WTC11 (cell line): ENCODE results near the gene FUCA1. TPM values are rescaled to one million over a fixed set of nuclear protein-coding genes. Genes with fewer than 3 reads are reported as not detected.

ENCODE experiments used
- ATAC-seq: fragments of 200-7000 bp; cut with Tn5 transposase; 2 replicates; pipeline ENCODE4 v1.10.0; 2021; ENCODE audit warnings: mild to moderate bottlenecking, moderate library complexity
- CTCF ChIA-PET: fragments of 300-600 bp; sonication (Branson Sonifier 250); formaldehyde crosslinking; loops from one replicate; lab custom pipeline; 2021; ENCODE audit warnings: antibody characterized with exemption; lab: Charles Lee
- POLR2A ChIA-PET: fragments of 350-600 bp; sonication (Branson Sonifier 250); formaldehyde crosslinking; loops from one replicate; lab custom pipeline; 2021; ENCODE audit warnings: antibody characterized with exemption; lab: Charles Lee
- DNase-seq: peaks from one replicate; pipeline ENCODE4 v3.0.0; 2021; ENCODE audit warnings: low spot score
- H3K27ac Mint-ChIP-seq: 2 replicates; pipeline ENCODE4 v1.8.0; 2021; ENCODE audit warnings: mixed read lengths
- H3K27me3 Mint-ChIP-seq: 2 replicates; pipeline ENCODE4 v1.8.0; 2021; ENCODE audit warnings: low read depth, mild to moderate bottlenecking, moderate library complexity, mixed read lengths
- H3K36me3 Mint-ChIP-seq: 2 replicates; pipeline ENCODE4 v1.8.0; 2021; ENCODE audit warnings: mixed read lengths
- H3K4me1 Mint-ChIP-seq: 2 replicates; pipeline ENCODE4 v1.8.0; 2022; ENCODE audit warnings: mixed read lengths
- H3K4me3 Mint-ChIP-seq: 2 replicates; pipeline ENCODE4 v1.8.0; 2021; ENCODE audit warnings: mild to moderate bottlenecking, moderate library complexity, mixed read lengths
- H3K9me3 Mint-ChIP-seq: 2 replicates; pipeline ENCODE4 v1.8.0; 2021; ENCODE audit warnings: mixed read lengths
- AR ChIP-seq: fragments of 250-450 bp; sonication (Bioruptor Pico); IDR thresholded peaks from 2 replicates; pipeline ENCODE4 v1.9.0; 2021; ENCODE audit warnings: mild to moderate bottlenecking
- CREM ChIP-seq: sonication (generic); formaldehyde crosslinking; IDR thresholded peaks from 2 replicates; pipeline ENCODE4 v1.8.1; 2022; ENCODE audit warnings: mild to moderate bottlenecking, missing genetic modification reagents, moderate library complexity
- NFE2L1 ChIP-seq: sonication (generic); formaldehyde crosslinking; IDR thresholded peaks from 2 replicates; pipeline ENCODE4 v1.8.1; 2023; ENCODE audit warnings: missing genetic modification reagents
- NR1H2 ChIP-seq: sonication (generic); formaldehyde crosslinking; IDR thresholded peaks from 2 replicates; pipeline ENCODE4 v1.9.0; 2021; ENCODE audit warnings: mild to moderate bottlenecking, moderate library complexity, missing genetic modification reagents
- SMAD4 ChIP-seq: sonication (generic); formaldehyde crosslinking; IDR thresholded peaks from 2 replicates; pipeline ENCODE4 v1.8.0; 2022; ENCODE audit warnings: mild to moderate bottlenecking, missing genetic modification reagents
- STAT6 ChIP-seq: sonication (generic); formaldehyde crosslinking; conservative IDR thresholded peaks from 2 replicates; pipeline ENCODE4 v1.8.1; 2023; ENCODE audit warnings: mild to moderate bottlenecking, low read depth, missing genetic modification reagents, moderate library complexity
- TP53 ChIP-seq: sonication (generic); formaldehyde crosslinking; IDR thresholded peaks from 2 replicates; pipeline ENCODE4 v1.8.1; 2023; ENCODE audit warnings: mild to moderate bottlenecking, missing genetic modification reagents
- ZNF671 ChIP-seq: fragments of 250-450 bp; sonication (Bioruptor Pico); IDR thresholded peaks from 2 replicates; pipeline ENCODE4 v1.8.0; 2021; ENCODE audit warnings: mild to moderate bottlenecking
- total RNA-seq: library from RNA; stranded (reverse); gene quantifications from 3 replicates; pipeline ENCODE4 v1.2.3, GENCODE V29; 2021
- TF ChIP-seq, protein P1 (sequence below): sonication (generic); formaldehyde crosslinking; IDR thresholded peaks from 2 replicates; pipeline ENCODE4 v1.8.1; 2023; ENCODE audit warnings: mild to moderate bottlenecking, missing genetic modification reagents
- TF ChIP-seq, protein P2 (sequence below): sonication (generic); formaldehyde crosslinking; IDR thresholded peaks from 2 replicates; pipeline ENCODE4 v1.8.1; 2023; ENCODE audit warnings: mild to moderate bottlenecking, missing genetic modification reagents, moderate library complexity
- TF ChIP-seq, protein P3 (sequence below): fragments of 250-450 bp; sonication (Bioruptor Pico); IDR thresholded peaks from 2 replicates; pipeline ENCODE4 v1.8.0; 2021; ENCODE audit warnings: mild to moderate bottlenecking
- TF ChIP-seq, protein P4 (sequence below): sonication (generic); formaldehyde crosslinking; IDR thresholded peaks from 2 replicates; pipeline ENCODE4 v1.8.1; 2023; ENCODE audit warnings: mild to moderate bottlenecking, missing genetic modification reagents, moderate library complexity
- TF ChIP-seq, protein P5 (sequence below): fragments of 250-450 bp; sonication (Bioruptor Pico); IDR thresholded peaks from 2 replicates; pipeline ENCODE4 v1.9.0; 2021; ENCODE audit warnings: moderate library complexity, mild to moderate bottlenecking, inconsistent platforms, borderline replicate concordance

The FUCA1 gene
- total RNA-seq, 1 experiment from 2014 or later = 7.5 TPM

DNA sequence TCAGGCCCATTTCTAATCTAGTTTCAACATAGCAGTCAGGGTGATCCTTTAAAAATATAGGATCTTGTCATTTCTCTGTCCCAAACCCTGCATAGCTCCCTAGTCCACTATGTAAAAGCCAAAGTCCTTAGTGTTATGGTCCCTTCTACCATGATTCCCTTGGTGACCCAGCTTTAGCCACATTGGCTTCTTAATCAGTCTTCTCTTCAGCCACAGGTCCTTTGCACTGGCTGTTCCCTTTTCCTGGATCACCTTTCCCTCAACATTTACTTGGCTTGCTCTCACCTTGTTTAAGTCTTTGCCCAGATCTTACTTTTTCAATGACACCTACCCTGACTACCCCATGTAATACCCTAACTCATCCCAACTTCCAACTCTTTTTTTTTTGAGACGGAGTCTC, 11.7 kb upstream of the FUCA1 start:
- H3K27me3 Mint-ChIP-seq = peaks cover 3% of the 10 kb centered on the region; the same call in 1 of the 2 replicates
- H3K9me3 Mint-ChIP-seq = peaks cover 31% of the 10 kb centered on the region
- H3K27ac Mint-ChIP-seq = no peak overlapping the region
- ChIA-PET POLR2A (no interaction called here), CTCF (no interaction called here)
- DNase-seq = no peak
- ATAC-seq = no peak
- TF ChIP-seq, protein P1, sequence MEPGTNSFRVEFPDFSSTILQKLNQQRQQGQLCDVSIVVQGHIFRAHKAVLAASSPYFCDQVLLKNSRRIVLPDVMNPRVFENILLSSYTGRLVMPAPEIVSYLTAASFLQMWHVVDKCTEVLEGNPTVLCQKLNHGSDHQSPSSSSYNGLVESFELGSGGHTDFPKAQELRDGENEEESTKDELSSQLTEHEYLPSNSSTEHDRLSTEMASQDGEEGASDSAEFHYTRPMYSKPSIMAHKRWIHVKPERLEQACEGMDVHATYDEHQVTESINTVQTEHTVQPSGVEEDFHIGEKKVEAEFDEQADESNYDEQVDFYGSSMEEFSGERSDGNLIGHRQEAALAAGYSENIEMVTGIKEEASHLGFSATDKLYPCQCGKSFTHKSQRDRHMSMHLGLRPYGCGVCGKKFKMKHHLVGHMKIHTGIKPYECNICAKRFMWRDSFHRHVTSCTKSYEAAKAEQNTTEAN = no peak
- TF ChIP-seq, protein P2, sequence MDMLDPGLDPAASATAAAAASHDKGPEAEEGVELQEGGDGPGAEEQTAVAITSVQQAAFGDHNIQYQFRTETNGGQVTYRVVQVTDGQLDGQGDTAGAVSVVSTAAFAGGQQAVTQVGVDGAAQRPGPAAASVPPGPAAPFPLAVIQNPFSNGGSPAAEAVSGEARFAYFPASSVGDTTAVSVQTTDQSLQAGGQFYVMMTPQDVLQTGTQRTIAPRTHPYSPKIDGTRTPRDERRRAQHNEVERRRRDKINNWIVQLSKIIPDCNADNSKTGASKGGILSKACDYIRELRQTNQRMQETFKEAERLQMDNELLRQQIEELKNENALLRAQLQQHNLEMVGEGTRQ (CRISPR knock-in tag) = no peak
- H3K36me3 Mint-ChIP-seq = peaks cover 14% of the 10 kb centered on the region
- no peaks in the 10 kb centered on the region for H3K4me1 Mint-ChIP-seq
- no peak overlapping the region for H3K4me3 Mint-ChIP-seq

- DNase-seq (no peak), ATAC-seq (no peak)
- H3K27ac Mint-ChIP-seq = no peak overlapping the region
- H3K4me3 Mint-ChIP-seq = no peak overlapping the region
- peaks cover 31% of the 10 kb centered on the region for H3K9me3 Mint-ChIP-seq
- peaks cover 14% of the 10 kb centered on the region for H3K36me3 Mint-ChIP-seq
- POLR2A ChIA-PET = no interaction called here
- CTCF ChIA-PET = no interaction called here
- H3K27me3 Mint-ChIP-seq = peaks cover 7% of the 10 kb centered on the region; the same call in 1 of the 2 replicates
- no peaks in the 10 kb centered on the region for H3K4me1 Mint-ChIP-seq
- TF ChIP-seq NFE2L1 = no peak
- no peak for TF ChIP-seq TP53 (CRISPR knock-in tag)
- TF ChIP-seq, protein P3, sequence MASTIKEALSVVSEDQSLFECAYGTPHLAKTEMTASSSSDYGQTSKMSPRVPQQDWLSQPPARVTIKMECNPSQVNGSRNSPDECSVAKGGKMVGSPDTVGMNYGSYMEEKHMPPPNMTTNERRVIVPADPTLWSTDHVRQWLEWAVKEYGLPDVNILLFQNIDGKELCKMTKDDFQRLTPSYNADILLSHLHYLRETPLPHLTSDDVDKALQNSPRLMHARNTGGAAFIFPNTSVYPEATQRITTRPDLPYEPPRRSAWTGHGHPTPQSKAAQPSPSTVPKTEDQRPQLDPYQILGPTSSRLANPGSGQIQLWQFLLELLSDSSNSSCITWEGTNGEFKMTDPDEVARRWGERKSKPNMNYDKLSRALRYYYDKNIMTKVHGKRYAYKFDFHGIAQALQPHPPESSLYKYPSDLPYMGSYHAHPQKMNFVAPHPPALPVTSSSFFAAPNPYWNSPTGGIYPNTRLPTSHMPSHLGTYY (CRISPR knock-in tag) = no peak
- TF ChIP-seq ZNF671 (CRISPR knock-in tag) = no peak
- no peak for TF ChIP-seq STAT6 (CRISPR knock-in tag)
- no peak for TF ChIP-seq NR1H2
These were observed 10.6 kb upstream of the FUCA1 start for GRCh38 chr1:23878668-23879067.

- ChIA-PET POLR2A (no interaction called here), CTCF (no interaction called here)
- Mint-ChIP-seq H3K4me1 (no peaks in the 10 kb centered on the region), H3K4me3 (no peak overlapping the region), H3K27ac (no peak overlapping the region), H3K27me3 (peaks cover 8% of the 10 kb centered on the region), H3K9me3 (peaks cover 31% of the 10 kb centered on the region), H3K36me3 (peaks cover 14% of the 10 kb centered on the region)
- ATAC-seq (no peak), DNase-seq (no peak)
- TF ChIP-seq SMAD4 (CRISPR knock-in tag) (no peak), AR (CRISPR knock-in tag) (no peak), CREM (CRISPR knock-in tag) (no peak), STAT6 (CRISPR knock-in tag) (no peak)
- TF ChIP-seq, protein P4, sequence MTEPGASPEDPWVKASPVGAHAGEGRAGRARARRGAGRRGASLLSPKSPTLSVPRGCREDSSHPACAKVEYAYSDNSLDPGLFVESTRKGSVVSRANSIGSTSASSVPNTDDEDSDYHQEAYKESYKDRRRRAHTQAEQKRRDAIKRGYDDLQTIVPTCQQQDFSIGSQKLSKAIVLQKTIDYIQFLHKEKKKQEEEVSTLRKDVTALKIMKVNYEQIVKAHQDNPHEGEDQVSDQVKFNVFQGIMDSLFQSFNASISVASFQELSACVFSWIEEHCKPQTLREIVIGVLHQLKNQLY = no peak
- TF ChIP-seq, protein P5, sequence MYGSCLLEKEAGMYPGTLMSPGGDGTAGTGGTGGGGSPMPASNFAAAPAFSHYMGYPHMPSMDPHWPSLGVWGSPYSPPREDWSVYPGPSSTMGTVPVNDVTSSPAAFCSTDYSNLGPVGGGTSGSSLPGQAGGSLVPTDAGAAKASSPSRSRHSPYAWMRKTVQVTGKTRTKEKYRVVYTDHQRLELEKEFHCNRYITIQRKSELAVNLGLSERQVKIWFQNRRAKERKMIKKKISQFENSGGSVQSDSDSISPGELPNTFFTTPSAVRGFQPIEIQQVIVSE (CRISPR knock-in tag) = no peak
These were observed 7.3 kb upstream of the FUCA1 start for GRCh38 chr1:23875382-23875781.
